Subcutaneous preadipocyte (primary cell): Measurements from ENCODE around the gene CASZ1. TPM values are rescaled to one million over a fixed set of nuclear protein-coding genes. Genes with fewer than 3 reads are reported as not detected.

ENCODE experiments used
- small RNA-seq: library from RNA; depleted of rRNA; stranded (forward); fragments of <200 nt; gene quantifications from one replicate; pipeline ENCODE3, GENCODE V24; 2012
- total RNA-seq: library from RNA; depleted of rRNA; stranded (reverse); fragments of >200 nt; gene quantifications from 2 replicates; pipeline ENCODE4 v1.2.3, GENCODE V29; 2012

The CASZ1 gene, protein sequence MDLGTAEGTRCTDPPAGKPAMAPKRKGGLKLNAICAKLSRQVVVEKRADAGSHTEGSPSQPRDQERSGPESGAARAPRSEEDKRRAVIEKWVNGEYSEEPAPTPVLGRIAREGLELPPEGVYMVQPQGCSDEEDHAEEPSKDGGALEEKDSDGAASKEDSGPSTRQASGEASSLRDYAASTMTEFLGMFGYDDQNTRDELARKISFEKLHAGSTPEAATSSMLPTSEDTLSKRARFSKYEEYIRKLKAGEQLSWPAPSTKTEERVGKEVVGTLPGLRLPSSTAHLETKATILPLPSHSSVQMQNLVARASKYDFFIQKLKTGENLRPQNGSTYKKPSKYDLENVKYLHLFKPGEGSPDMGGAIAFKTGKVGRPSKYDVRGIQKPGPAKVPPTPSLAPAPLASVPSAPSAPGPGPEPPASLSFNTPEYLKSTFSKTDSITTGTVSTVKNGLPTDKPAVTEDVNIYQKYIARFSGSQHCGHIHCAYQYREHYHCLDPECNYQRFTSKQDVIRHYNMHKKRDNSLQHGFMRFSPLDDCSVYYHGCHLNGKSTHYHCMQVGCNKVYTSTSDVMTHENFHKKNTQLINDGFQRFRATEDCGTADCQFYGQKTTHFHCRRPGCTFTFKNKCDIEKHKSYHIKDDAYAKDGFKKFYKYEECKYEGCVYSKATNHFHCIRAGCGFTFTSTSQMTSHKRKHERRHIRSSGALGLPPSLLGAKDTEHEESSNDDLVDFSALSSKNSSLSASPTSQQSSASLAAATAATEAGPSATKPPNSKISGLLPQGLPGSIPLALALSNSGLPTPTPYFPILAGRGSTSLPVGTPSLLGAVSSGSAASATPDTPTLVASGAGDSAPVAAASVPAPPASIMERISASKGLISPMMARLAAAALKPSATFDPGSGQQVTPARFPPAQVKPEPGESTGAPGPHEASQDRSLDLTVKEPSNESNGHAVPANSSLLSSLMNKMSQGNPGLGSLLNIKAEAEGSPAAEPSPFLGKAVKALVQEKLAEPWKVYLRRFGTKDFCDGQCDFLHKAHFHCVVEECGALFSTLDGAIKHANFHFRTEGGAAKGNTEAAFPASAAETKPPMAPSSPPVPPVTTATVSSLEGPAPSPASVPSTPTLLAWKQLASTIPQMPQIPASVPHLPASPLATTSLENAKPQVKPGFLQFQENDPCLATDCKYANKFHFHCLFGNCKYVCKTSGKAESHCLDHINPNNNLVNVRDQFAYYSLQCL (N-terminal part only)
- under 0.01 TPM in 1 of 2 replicates, not detected in the other for total RNA-seq

DNA sequence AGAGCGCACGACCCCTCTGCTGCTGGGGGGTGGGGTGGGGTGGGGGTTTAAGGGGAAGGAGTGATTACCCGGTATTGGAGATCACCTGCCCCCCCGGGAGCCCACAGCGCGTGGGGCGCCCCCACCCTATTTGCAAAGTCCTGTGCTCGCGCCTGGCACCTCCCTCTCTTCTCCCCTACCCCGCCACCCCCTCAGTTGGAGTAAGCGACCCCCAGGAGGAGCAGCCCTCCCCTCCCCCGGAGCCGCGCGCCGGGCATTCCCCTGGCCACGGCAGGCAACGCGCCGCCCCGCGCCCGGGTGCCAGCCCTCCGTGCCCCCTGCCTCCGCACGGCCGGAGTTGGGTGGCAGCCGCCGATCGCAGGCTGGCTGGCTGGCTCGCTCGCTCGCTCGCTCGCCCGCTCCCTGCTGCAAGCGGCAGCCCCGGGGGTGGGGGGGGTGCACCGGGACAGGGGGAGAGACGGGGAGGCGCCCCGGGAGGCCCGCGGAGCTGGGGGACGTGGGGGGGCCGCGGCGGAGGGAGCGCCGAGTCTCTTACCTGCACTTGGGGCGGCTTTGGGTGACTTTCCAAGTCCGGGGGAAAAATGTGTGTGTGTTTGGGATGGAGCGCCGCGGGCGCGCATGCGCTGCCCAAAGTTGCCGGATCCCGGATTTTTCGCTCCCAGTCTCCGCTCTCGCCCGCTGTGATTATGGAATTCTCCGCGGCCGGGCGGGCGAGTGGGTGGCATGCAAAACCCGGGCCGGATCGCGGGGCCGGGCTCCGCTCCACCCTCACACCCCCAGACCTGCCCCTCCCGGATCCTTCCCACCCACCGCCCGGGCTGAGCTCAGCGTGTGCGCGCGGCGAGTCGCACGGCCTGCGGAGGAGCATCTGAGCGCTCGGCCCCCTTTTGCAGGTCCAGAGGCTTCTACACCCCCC lies at the start of gene CASZ1:
Gene CASZ1, minus strand, starts transcription at position 618 of the 916 bp plus-strand sequence. CDS start 102,757 bp downstream, outside the sequence.

Small RNA genes lying within 50 kb of the gene (small RNA-seq; reads per million reads assigned to genes)
- gene RN7SL614P = not detected

Other genes starting within 250 kb of the CASZ1 start
- 73.5 and 85.2 TPM in 2 replicates for gene TARDBP, start 216.0 kb upstream of the CASZ1 start, total RNA-seq